ENCODE results near the gene KIF6. TPM values are rescaled to one million over a fixed set of nuclear protein-coding genes. Genes with fewer than 3 reads are reported as not detected.
"Not testable (repeated sequence)": the region's sequence is repeated elsewhere in the genome, so short reads cannot be mapped to it uniquely, and the experiment has no call there.

KIF6 gene
- total RNA-seq, 1 donor from 2014 or later, result 0.26 TPM

DNA sequence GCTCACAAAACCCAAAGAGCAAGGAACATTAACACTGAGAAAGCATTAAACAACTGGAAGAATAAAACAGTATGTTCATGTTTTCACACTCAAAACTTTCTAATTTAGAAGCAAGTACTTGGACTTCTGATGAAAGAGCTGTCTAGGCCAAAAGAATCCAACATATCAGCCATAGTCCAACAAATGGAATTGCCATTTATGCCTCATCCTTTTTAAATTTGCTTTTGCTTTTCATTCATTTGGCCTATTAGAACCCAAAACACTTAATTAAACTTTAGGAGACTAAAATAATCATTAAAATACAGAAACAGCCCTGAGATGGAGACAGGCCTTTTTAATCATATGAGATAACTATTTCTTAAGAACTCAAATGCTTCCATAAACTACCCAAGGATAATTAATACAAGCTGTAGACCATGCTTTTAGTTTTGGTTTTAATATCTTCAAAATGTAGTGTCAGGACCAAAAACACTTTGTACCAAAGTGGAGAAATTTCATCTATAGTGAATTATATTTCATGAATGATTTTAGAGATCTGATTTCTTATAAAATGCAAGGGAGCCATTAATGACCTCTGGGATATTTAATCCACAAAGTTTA, 166.5 kb downstream of the KIF6 start:
- no peak for DNase-seq (ENCODE audit: low spot score)

DNA sequence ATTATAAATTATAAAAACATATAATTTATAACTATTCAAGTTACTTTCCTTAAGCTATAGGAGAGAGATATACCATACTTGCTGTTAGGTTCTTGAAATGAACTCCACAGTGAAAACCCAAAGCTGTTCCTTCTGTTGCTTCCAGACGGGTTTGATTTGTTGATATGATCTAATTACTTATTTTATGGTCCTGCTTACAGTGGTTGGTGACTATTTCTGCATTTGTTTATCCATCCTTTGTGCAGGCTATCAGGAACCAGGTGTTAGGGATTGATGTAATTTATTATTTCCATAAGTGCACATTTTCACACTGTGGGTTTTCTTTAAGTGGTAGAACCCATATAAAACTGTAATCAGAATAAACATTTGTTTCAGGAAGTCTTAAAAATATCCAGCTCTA, 167.1 kb downstream of the KIF6 start:
- DNase-seq (ENCODE audit: low spot score), result no peak

- no peak for DNase-seq (ENCODE audit: low spot score)
Observed at GRCh38 chr6:39555136-39555535, 170.1 kb downstream of the KIF6 start.

DNA sequence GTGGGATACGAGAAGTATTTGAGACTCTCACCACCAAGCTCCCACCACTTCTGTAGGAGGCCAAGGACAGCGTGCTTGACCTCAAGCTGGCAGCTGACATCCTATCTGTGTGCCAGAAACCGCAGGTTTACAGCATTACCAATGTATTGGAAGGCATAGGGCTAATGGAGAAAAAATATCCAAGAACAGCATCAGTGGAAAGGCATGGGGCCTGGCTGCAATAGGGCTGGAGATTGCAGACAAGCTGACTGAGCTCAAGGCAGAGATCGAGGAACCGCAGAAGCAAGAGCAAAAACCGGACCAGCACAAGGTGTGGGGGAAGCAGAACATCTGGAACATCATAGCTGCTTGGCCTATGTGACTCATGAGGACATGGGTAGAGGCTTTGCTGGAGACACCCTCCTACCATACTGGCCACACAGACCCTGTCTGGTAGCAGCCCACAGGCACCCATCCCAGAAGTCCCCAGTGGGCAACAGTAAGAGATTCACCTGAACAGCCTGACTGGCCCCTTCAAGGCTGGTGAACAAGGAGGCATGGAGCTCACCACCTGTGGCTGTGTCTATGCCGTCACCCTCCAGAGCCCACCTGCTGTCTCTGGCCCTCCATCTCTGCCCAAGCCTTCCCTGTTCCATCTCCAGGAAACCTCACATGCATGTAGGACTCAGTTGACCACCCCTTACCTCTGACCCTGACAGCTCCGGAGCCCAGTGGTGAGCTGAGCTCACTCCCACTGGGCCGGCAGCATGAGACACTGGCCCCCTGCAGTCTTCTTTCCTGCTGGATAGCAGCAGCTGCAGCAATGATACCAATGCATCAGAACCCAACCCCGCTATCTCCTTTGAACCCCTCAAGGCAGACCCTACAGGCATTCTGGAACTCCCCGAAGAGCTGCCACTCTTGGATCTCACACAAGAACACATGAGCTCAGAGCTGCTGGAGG, 171.1 kb downstream of the KIF6 start:
- no peak for DNase-seq (ENCODE audit: low spot score)

DNA sequence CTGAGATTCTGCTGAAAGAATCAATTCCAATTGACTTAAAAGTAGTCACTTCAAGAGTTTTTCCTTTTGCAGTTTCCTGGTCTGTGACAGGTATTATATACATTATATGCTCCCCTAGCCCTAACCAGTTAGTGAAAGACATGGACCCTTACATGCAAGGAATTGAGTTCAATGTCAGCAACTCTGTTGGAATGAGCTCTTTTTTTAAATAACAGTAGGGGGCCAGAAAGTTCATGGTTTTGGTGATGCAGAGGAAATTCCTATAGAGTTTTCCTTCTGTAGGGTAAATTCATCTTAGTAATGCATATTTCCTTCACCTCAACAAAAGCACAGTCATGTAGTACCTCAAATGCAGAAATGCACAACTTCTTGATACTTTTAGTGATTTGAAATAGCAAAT, 172.2 kb downstream of the KIF6 start:
- no peak for DNase-seq (ENCODE audit: low spot score)

DNA sequence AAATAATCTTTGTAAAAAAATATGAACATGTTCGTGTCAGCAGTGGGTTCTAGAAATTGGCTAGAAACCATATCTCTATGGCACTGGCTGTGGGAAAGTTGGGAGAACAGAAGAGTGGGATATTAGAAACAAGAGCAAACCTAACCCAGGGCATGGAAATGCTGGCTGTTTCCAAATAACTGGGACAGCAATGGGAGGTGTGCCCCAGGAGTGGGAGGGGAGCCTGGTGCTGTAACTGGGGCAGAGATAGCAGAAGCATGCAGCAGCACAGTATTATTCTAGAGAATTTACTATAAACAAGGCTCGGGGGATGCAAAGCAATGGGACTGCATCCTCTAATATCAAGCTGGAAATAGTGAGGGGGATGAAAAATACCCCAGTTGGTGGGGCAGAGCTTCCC, 175.0 kb downstream of the KIF6 start:
- DNase-seq (ENCODE audit: low spot score), result no peak

DNA sequence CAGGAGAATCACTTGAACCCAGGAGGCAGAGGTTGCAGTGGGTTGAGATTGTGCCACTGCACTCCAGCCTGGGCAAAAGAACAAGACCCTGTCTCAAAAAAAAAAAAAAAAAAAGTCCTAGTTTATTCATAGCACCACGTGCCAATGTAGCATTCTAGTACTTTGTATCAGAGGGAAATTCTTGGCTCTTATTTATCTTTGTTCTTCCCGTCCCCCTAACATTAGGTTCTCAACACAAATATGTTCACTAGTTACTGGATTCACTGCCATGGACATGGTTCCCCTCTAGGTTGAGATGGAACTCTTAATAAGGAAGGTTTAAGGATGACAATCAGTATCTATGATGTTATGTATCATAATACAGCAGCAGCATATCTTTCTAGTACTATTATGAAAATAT, 178.5 kb downstream of the KIF6 start:
- no peak for DNase-seq (ENCODE audit: low spot score)

- no peak for DNase-seq (ENCODE audit: low spot score)
Observed at GRCh38 chr6:39543950-39544349, 181.3 kb downstream of the KIF6 start.

DNA sequence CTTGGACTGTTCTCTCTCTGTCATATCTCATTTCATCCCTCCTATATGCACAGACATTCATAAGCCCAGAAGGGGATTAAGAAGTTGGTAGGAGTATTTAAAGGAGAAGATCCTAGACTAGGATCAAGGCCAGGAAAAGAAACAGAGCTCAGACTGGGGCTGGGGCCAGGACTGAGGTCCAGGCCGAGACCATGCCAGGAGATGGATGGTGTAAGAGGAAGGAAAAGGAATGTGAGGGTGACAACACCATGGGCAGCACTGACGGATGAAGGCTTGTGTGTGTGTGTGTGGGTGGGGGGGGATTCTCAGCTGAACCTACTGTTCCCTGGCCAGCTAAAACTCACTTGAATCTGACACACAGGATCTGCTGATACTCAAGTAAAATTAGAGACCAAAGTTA, 182.1 kb downstream of the KIF6 start:
- DNase-seq (ENCODE audit: low spot score), result no peak

DNA sequence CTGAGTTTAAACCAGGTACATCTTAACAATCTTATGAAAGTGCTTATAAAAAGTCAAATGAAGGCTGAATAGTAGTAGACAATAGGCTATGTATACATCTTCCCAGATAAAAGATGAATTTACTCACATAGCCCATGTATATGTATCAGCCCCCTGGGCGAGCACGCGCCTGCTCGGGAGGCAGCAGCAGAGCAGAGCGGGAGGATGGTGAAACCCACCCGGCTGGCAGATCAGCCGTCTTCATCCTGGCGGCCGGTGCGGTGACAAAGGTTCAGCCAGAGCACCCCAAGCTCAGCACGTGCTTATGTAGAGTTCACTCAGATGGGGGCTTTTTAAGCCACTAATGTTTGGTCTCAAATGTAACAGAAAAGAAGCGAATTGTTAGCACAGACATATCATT, 184.8 kb downstream of the KIF6 start:
- no peak for DNase-seq (ENCODE audit: low spot score)

GRCh38 chr6:39530201-39530759, 194.9 kb downstream of the KIF6 start:
- no peak for DNase-seq (ENCODE audit: low spot score)

DNA sequence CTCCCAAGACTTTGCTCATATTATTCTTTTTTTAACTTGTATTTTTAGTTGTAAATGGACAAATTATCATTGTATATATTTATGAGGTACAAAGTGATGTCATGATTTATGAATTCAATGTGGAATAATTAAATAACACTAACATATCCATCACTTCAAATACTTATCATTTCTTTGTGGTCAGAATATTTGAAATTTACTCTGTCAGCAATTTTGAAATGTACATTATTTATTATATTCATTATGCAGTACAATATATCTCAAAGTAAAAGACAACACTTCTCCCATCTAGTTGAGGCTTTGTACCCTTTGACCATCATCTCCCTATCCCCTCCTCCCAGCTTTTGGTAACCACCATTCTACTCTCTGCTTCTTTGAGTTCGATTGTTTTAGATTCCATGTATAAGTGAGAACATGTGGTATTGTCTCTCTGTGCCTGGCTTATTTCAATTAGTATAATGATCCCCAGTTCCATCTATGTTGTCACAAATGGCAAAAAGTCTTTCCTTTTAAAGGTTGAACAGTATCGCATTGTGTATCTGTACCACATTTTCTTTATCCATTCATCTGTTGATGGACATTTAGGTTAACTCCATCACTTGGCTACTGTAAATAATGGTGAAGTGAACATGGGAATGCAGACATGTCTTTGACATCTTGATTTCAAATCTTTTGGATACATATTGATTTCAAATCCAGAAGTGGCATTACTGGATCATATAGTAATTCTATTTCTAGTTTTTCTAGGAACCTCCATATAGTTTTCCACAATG, 197.2 kb downstream of the KIF6 start:
- DNase-seq (ENCODE audit: low spot score), result no peak

DNA sequence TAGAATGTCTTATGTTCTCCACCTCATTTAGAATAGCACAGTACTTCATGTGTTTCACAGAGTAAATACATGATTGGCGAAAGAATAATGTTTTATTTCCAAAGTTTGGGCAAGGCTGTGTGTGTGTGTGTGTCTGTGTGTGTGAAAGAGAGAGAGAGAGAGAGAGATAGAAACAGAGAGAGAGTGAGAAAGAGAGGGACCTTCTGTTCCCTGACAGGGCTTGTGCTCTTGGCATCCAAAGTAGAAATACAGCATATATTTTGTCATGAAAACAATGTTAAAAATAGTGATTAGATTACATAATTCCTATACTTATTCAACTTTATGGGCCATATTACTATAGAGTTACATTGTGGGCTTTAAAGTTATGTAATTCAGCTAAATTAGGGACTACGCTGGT, 201.2 kb downstream of the KIF6 start:
- no peak for DNase-seq (ENCODE audit: low spot score)

- DNase-seq (ENCODE audit: low spot score), result no peak
Observed at GRCh38 chr6:39521958-39522357, 203.2 kb downstream of the KIF6 start.

DNA sequence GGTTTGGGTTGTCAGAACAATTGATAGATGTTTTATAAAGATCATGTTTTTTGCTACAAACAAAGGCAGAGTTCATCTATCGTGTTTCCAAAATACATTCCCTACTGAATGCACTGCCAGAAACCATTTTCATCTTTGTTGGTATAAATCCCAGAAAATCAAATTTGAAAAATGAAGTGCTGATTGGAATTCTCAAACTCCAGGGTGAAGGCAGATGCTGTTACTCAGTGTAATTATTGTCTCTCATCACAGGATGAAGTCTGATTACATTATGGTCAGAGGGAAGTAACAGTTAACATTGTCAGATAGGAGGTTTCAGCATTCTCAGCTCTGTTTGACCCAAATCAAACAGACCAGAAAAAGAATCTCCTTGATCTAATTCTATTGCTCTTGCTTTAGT, 204.3 kb downstream of the KIF6 start:
- DNase-seq (ENCODE audit: low spot score), result no peak

GRCh38 chr6:39520411-39520810, 204.8 kb downstream of the KIF6 start:
- DNase-seq (ENCODE audit: low spot score), result no peak

- no peak for DNase-seq (ENCODE audit: low spot score)
Observed at GRCh38 chr6:39518221-39518620, 207.0 kb downstream of the KIF6 start.

- DNase-seq (ENCODE audit: low spot score), result no peak
Observed at GRCh38 chr6:39517756-39518155, 207.5 kb downstream of the KIF6 start.

- no peak for DNase-seq (ENCODE audit: low spot score)
Observed at GRCh38 chr6:39516471-39516870, 208.7 kb downstream of the KIF6 start.

DNA sequence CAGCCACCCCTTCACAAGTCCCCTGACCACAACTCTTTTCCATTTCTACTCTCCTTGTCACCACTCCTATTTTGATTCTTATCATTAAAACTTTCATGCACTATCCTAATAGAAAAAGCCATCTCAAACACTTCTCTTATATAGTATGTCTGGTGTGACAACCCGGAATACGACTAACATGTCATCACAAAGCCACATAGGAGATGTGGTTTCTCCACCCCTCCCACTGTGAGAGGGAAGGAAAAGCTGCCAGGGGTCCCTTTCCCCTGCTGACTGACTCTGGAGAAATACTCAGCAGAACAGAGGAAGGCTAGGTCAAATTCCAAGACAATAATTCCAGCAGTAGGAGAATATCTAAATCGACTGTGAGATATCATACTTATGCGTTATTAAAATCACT, 209.7 kb downstream of the KIF6 start:
- DNase-seq (ENCODE audit: low spot score), result no peak

DNA sequence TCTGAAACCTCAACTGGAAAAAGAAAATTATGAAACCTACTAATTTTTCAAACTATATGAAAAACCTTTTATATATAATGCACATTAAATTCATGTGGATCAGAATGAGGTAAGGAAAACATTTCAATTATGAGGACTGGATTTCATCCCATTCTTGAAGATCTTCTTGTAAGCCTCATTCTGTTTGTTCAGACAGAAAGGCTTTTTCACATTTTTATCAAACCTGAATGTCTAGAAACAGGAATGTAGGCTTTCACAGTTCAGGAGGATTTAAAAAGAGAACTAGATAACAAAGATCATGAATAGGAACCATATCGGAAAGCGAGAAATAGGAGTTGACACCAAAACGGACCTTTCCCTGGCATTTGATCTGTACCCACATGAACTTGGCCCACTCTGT, 210.2 kb downstream of the KIF6 start:
- DNase-seq (ENCODE audit: low spot score), result no peak

- not testable (repeated sequence) for DNase-seq (ENCODE audit: low spot score)
Observed at GRCh38 chr6:39509831-39510230, 215.4 kb downstream of the KIF6 start.
